H9 (cell line): ENCODE results near the gene SLC16A3. TPM values are rescaled to one million over a fixed set of nuclear protein-coding genes. Genes with fewer than 3 reads are reported as not detected.

Experiments
- DNase-seq: peaks from one replicate; pipeline ENCODE4 v3.0.0-alpha.2; 2017
- H2AFZ ChIP-seq: one replicate; pipeline ENCODE4 v1.6.1; 2013; ENCODE audit warnings: mild to moderate bottlenecking, low read length, control low read depth, moderate library complexity
- H2AK5ac ChIP-seq: 2 replicates; pipeline ENCODE4 v1.6.1; 2013; ENCODE audit warnings: low read length, control low read depth, mixed read lengths; ENCODE audit not compliant: insufficient read length
- H2BK120ac ChIP-seq: one replicate; pipeline ENCODE4 v1.6.1; 2013; ENCODE audit warnings: low read depth, mild to moderate bottlenecking, low read length, control low read depth, inconsistent platforms; ENCODE audit not compliant: poor library complexity, severe bottlenecking
- H2BK12ac ChIP-seq: 2 replicates; pipeline ENCODE4 v1.6.1; 2013; ENCODE audit warnings: low read length, control low read depth, mixed read lengths, low read depth; ENCODE audit not compliant: insufficient read length
- H2BK15ac ChIP-seq: 2 replicates; pipeline ENCODE4 v1.6.1; 2013; ENCODE audit warnings: low read depth, low read length, control low read depth
- H2BK20ac ChIP-seq: one replicate; pipeline ENCODE4 v1.6.1; 2013; ENCODE audit warnings: low read depth, mild to moderate bottlenecking, low read length, control low read depth, inconsistent platforms; ENCODE audit not compliant: poor library complexity, severe bottlenecking
- H2BK5ac ChIP-seq: 2 replicates; pipeline ENCODE4 v1.6.1; 2013; ENCODE audit warnings: low read length, control low read depth, mixed read lengths; ENCODE audit not compliant: insufficient read length
- H3K14ac ChIP-seq: 2 replicates; pipeline ENCODE4 v1.6.1; 2013; ENCODE audit warnings: low read length, control low read depth; ENCODE audit not compliant: insufficient read depth
- H3K18ac ChIP-seq: 2 replicates; pipeline ENCODE4 v1.6.1; 2013; ENCODE audit warnings: low read depth, mild to moderate bottlenecking, mixed read lengths, low read length, control low read depth; ENCODE audit not compliant: insufficient read length
- H3K23ac ChIP-seq: 2 replicates; pipeline ENCODE4 v1.6.1; 2013; ENCODE audit warnings: low read length, control low read depth, mixed read lengths, low read depth; ENCODE audit not compliant: insufficient read length
- H3K23me2 ChIP-seq: 2 replicates; pipeline ENCODE4 v1.6.1; 2013; ENCODE audit warnings: low read depth, mild to moderate bottlenecking, mixed read lengths, low read length, control low read depth; ENCODE audit not compliant: insufficient read length, poor library complexity, severe bottlenecking
- H3K27ac ChIP-seq: 2 replicates; pipeline ENCODE4 v1.5.1; 2013; ENCODE audit warnings: low read length, control low read depth, mixed read lengths, low read depth; ENCODE audit not compliant: insufficient read length
- H3K27me3 ChIP-seq: 2 replicates; pipeline ENCODE4 v1.6.1; 2013; ENCODE audit warnings: low read length, control low read depth, inconsistent platforms; ENCODE audit not compliant: insufficient read depth
- H3K4ac ChIP-seq: 2 replicates; pipeline ENCODE4 v1.6.1; 2013; ENCODE audit warnings: low read depth, mild to moderate bottlenecking, control low read depth, inconsistent platforms, low read length, moderate library complexity
- H3K4me1 ChIP-seq: 2 replicates; pipeline ENCODE4 v1.6.1; 2013; ENCODE audit warnings: low read length, control low read depth, inconsistent platforms; ENCODE audit not compliant: insufficient read depth
- H3K4me2 ChIP-seq: 2 replicates; pipeline ENCODE4 v1.6.1; 2013; ENCODE audit warnings: low read length, control low read depth, mixed read lengths; ENCODE audit not compliant: insufficient read length, insufficient read depth
- H3K56ac ChIP-seq: 2 replicates; pipeline ENCODE4 v1.6.1; 2013; ENCODE audit warnings: low read depth, mild to moderate bottlenecking, mixed read lengths, low read length, control low read depth; ENCODE audit not compliant: insufficient read length
- H3K79me1 ChIP-seq: 2 replicates; pipeline ENCODE4 v1.6.1; 2013; ENCODE audit warnings: low read depth, mild to moderate bottlenecking, moderate library complexity, low read length, control low read depth, inconsistent platforms; ENCODE audit not compliant: insufficient read depth, poor library complexity, severe bottlenecking
- H3K79me2 ChIP-seq: 2 replicates; pipeline ENCODE4 v1.6.1; 2013; ENCODE audit warnings: low read length, control low read depth, inconsistent platforms; ENCODE audit not compliant: insufficient read depth
- H3K9ac ChIP-seq: 2 replicates; pipeline ENCODE4 v1.6.1; 2013; ENCODE audit warnings: low read length, control low read depth, mixed read lengths; ENCODE audit not compliant: insufficient read length; ENCODE audit errors: extremely low read depth
- H3K9me3 ChIP-seq: one replicate; pipeline ENCODE4 v1.6.1; 2013; ENCODE audit warnings: low read depth, low read length, inconsistent platforms; ENCODE audit not compliant: control insufficient read depth
- H3T11ph ChIP-seq: one replicate; pipeline ENCODE4 v1.6.1; 2013; ENCODE audit warnings: mild to moderate bottlenecking, low read length, control low read depth, inconsistent platforms
- H4K20me1 ChIP-seq: one replicate; pipeline ENCODE4 v1.6.1; 2013; ENCODE audit not compliant: control insufficient read depth, insufficient read length, insufficient read depth
- H4K5ac ChIP-seq: 2 replicates; pipeline ENCODE4 v1.6.1; 2013; ENCODE audit warnings: low read depth, mild to moderate bottlenecking, mixed read lengths, low read length, control low read depth; ENCODE audit not compliant: insufficient read length
- H4K8ac ChIP-seq: replicated peaks from 2 replicates; pipeline ENCODE4 v1.6.1; 2013; ENCODE audit warnings: low read length, control low read depth, mixed read lengths, low read depth; ENCODE audit not compliant: insufficient read length
- H4K91ac ChIP-seq: 2 replicates; pipeline ENCODE4 v1.6.1; 2013; ENCODE audit warnings: low read depth, mild to moderate bottlenecking, moderate library complexity, mixed read lengths, low read length, control low read depth; ENCODE audit not compliant: insufficient read length
- H3K27ac Mint-ChIP-seq, 3 experiments: 2 replicates in 2 of 3; 3 replicates in 1 of 3; pipeline ENCODE4 v1.8.0; 2020 to 2021; ENCODE audit warnings: mixed read lengths in 3 of 3, mild to moderate bottlenecking in 1 of 3, moderate library complexity in 1 of 3
- H3K27me3 Mint-ChIP-seq: 2 replicates; pipeline ENCODE4 v1.8.0; 2021; ENCODE audit warnings: low read depth, mild to moderate bottlenecking, moderate library complexity, mixed read lengths
- H3K36me3 Mint-ChIP-seq, 3 experiments: 2 replicates in 2 of 3; 3 replicates in 1 of 3; pipeline ENCODE4 v1.8.0; 2020 to 2021; ENCODE audit warnings: low read depth in 3 of 3, mixed read lengths in 3 of 3; ENCODE audit not compliant: insufficient read depth in 1 of 3
- H3K4me1 Mint-ChIP-seq, 2 experiments: 2 replicates each; pipeline ENCODE4 v1.8.0; 2020; ENCODE audit warnings: mixed read lengths in 2 of 2
- H3K4me3 Mint-ChIP-seq, 2 experiments: 2 replicates in 1 of 2; 3 replicates in 1 of 2; pipeline ENCODE4 v1.8.0; 2020 to 2021; ENCODE audit warnings: mild to moderate bottlenecking in 2 of 2, mixed read lengths in 2 of 2, moderate library complexity in 1 of 2
- H3K9me3 Mint-ChIP-seq, 2 experiments: 2 replicates in 1 of 2; 3 replicates in 1 of 2; pipeline ENCODE4 v1.8.0; 2020; ENCODE audit warnings: mild to moderate bottlenecking in 2 of 2, mixed read lengths in 2 of 2, moderate library complexity in 1 of 2
- WGBS: extraction: QIAGEN DNeasy Blood & Tissue Kit; methylation state at CpG from one replicate; pipeline ENCODE4 v1.1.7; 2013; ENCODE audit warnings: missing lambda C conversion rate, low lambda C conversion rate, mixed read lengths; ENCODE audit not compliant: insufficient read length; ENCODE audit errors: extremely low coverage; 5-methylcytosine and 5-hydroxymethylcytosine counted together
- total RNA-seq: library from RNA; stranded (reverse); gene quantifications from 2 replicates; pipeline ENCODE4 v1.2.1, GENCODE V29; 2021
- TF ChIP-seq, protein P1 (sequence below): fragments of 200-600 bp; sonication (generic); conservative IDR thresholded peaks from 3 replicates; pipeline ENCODE4 v1.8.0; 2021; ENCODE audit warnings: antibody characterized with exemption, mild to moderate bottlenecking

SLC16A3 gene
- total RNA-seq, 1 experiment from 2014 or later, result 28.4 TPM

DNA sequence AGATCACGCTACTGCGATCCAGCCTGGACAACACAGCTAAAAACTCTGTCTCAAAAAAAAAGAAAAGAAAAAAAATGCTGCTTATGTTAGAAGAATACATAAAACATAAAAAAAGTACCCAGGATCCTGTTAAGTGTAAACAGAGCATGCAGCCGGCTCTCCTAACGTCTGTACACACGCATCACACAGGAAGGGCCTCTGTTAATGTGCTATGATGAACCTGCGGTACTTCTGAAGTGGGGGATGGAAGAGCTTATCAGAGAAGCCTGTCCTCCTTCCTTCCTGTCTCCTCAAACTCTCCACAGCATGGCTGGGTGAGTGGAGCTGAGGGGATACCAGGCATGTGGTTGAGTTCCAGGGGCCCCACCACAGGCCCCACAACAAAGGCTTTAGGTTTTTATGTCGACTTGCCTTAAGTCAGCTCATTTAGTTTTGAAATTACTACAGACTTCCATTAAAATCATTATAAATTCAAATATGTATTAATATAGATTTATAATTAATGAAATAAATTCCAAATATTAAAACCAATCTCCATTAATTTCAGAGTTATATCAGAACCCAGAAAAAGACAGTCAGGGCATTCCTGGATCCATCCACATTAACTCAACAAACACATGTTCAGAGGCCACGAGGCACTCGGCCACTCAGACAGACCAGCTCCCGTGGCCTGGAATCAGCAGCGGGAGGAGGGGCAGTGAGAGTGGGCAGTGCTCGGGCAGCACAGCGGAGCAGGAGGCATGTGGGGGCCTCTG, 27.9 kb upstream of the SLC16A3 start:
- Histone ChIP-seq H4K5ac (no peak overlapping the region), H3K14ac (no peak overlapping the region), H3K4me1 (no peaks in the 10 kb centered on the region), H3K4ac (no peak overlapping the region), H2BK12ac (no peak overlapping the region), H3K23ac (no peak overlapping the region), H4K91ac (no peak overlapping the region), H3K9ac (no peak overlapping the region), H3K9me3 (no peaks in the 10 kb centered on the region), H4K20me1 (no peaks in the 10 kb centered on the region), H3K23me2 (no peaks in the 10 kb centered on the region), H2BK15ac (no peak overlapping the region), H3K79me1 (no peaks in the 10 kb centered on the region), H2BK120ac (no peak overlapping the region), H2AK5ac (no peak overlapping the region), H4K8ac (no peak overlapping the region), H3K27ac (no peak overlapping the region), H3K18ac (no peak overlapping the region), H2BK5ac (no peak overlapping the region), H3K4me2 (no peak overlapping the region), H3T11ph (no peak overlapping the region), H2AFZ (no peak overlapping the region), H3K27me3 (no peaks in the 10 kb centered on the region), H2BK20ac (no peak overlapping the region), H3K79me2 (no peaks in the 10 kb centered on the region), H3K56ac (no peak overlapping the region)
- Mint-ChIP-seq H3K4me3 (no peak overlapping the region), H3K9me3 (no peaks in the 10 kb centered on the region), H3K27me3 (peaks cover 23% of the 10 kb centered on the region), H3K4me1 (peaks cover 4 to 6% of the 10 kb centered on the region in 2 experiments), H3K36me3 (peaks cover 3 to 18% (median 7%) of the 10 kb centered on the region in 3 experiments; a peak in 4 of 7 replicates), H3K27ac (no peak overlapping the region)
- TF ChIP-seq, protein P1, sequence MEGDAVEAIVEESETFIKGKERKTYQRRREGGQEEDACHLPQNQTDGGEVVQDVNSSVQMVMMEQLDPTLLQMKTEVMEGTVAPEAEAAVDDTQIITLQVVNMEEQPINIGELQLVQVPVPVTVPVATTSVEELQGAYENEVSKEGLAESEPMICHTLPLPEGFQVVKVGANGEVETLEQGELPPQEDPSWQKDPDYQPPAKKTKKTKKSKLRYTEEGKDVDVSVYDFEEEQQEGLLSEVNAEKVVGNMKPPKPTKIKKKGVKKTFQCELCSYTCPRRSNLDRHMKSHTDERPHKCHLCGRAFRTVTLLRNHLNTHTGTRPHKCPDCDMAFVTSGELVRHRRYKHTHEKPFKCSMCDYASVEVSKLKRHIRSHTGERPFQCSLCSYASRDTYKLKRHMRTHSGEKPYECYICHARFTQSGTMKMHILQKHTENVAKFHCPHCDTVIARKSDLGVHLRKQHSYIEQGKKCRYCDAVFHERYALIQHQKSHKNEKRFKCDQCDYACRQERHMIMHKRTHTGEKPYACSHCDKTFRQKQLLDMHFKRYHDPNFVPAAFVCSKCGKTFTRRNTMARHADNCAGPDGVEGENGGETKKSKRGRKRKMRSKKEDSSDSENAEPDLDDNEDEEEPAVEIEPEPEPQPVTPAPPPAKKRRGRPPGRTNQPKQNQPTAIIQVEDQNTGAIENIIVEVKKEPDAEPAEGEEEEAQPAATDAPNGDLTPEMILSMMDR, result no peak
- no peak for DNase-seq
- WGBS, result no CpG with 5 or more reads among the region's 13 CpGs
